OCI-LY1 (cell line): ENCODE measurements around the gene GHRL.

Experiments
- H2AFZ ChIP-seq: fragments of 200-600 bp; sonication (generic), shearing (Covaris generic); 2 replicates; pipeline ENCODE4 v1.6.0; 2014; ENCODE audit warnings: antibody characterized with exemption, mild to moderate bottlenecking, low read length
- H3F3A ChIP-seq: fragments of 200-600 bp; sonication (generic), shearing (Covaris generic); 2 replicates; pipeline ENCODE4 v1.6.0; 2014; ENCODE audit warnings: mild to moderate bottlenecking, antibody characterized with exemption, low read length, moderate library complexity; ENCODE audit not compliant: insufficient read depth
- H3K27ac ChIP-seq: fragments of 200-600 bp; sonication (generic); 2 replicates; pipeline ENCODE4 v1.5.1; 2014; ENCODE audit warnings: low read length, mixed run types, mild to moderate bottlenecking, low read depth; ENCODE audit not compliant: poor library complexity, severe bottlenecking
- H3K27me3 ChIP-seq: fragments of 200-600 bp; sonication (generic); 2 replicates; pipeline ENCODE4 v1.6.0; 2014; ENCODE audit warnings: antibody characterized with exemption, mild to moderate bottlenecking, low read length, moderate library complexity; ENCODE audit not compliant: insufficient read depth
- H3K36me3 ChIP-seq: fragments of 200-600 bp; sonication (generic); 2 replicates; pipeline ENCODE4 v1.6.1; 2014; ENCODE audit warnings: mild to moderate bottlenecking, antibody characterized with exemption, low read length, moderate library complexity, mixed read lengths; ENCODE audit not compliant: insufficient read depth
- H3K4me1 ChIP-seq: fragments of 200-600 bp; sonication (generic); 2 replicates; pipeline ENCODE4 v1.5.1; 2014; ENCODE audit warnings: mild to moderate bottlenecking, low read length, moderate library complexity; ENCODE audit not compliant: insufficient read depth, severe bottlenecking
- H3K4me2 ChIP-seq: fragments of 200-600 bp; sonication (generic), shearing (Covaris generic); 2 replicates; pipeline ENCODE4 v1.6.1; 2014; ENCODE audit warnings: low read length
- H3K4me3 ChIP-seq: fragments of 200-600 bp; sonication (generic); 2 replicates; pipeline ENCODE4 v1.5.1; 2014; ENCODE audit warnings: low read length, low read depth, mild to moderate bottlenecking, mixed read lengths; ENCODE audit not compliant: poor library complexity, severe bottlenecking
- H3K79me2 ChIP-seq: fragments of 200-600 bp; shearing (Covaris generic); 2 replicates; pipeline ENCODE4 v1.6.1; 2016; ENCODE audit warnings: mixed run types, low read length, mixed read lengths; ENCODE audit not compliant: insufficient read depth
- H3K9ac ChIP-seq: fragments of 200-600 bp; sonication (generic), shearing (Covaris generic); 2 replicates; pipeline ENCODE4 v1.6.1; 2014; ENCODE audit warnings: mild to moderate bottlenecking, low read length, mixed read lengths
- H3K9me2 ChIP-seq: fragments of 200-600 bp; sonication (generic), shearing (Covaris generic); 2 replicates; pipeline ENCODE4 v1.6.1; 2014; ENCODE audit warnings: low read depth, mild to moderate bottlenecking, low read length, mixed read lengths
- H3K9me3 ChIP-seq: fragments of 200-600 bp; shearing (Covaris generic); 2 replicates; pipeline ENCODE4 v1.6.1; 2014; ENCODE audit warnings: low read length, mixed read lengths
- H4K20me1 ChIP-seq: fragments of 200-600 bp; sonication (generic), shearing (Covaris generic); 2 replicates; pipeline ENCODE4 v1.6.0; 2016; ENCODE audit warnings: mild to moderate bottlenecking, low read length; ENCODE audit not compliant: insufficient read depth
- EZH2 ChIP-seq: fragments of 200-600 bp; sonication (generic), shearing (Covaris generic); IDR thresholded peaks from 2 replicates; pipeline ENCODE4 v1.8.0; 2017; ENCODE audit warnings: borderline replicate concordance, mixed run types, mild to moderate bottlenecking, antibody characterized with exemption, low read length, moderate library complexity, mixed read lengths
- TF ChIP-seq, protein P1 (sequence below): fragments of 200-600 bp; sonication (generic), shearing (Covaris generic); IDR thresholded peaks from 2 replicates; pipeline ENCODE4 v1.5.1; 2017; ENCODE audit warnings: mild to moderate bottlenecking, antibody characterized with exemption, low read length, moderate library complexity, mixed read lengths

The GHRL gene

GRCh38 chr3:10283638-10284037 is 9.1 kb downstream of the GHRL start:
- H3K79me2 ChIP-seq, result no peaks in the 10 kb centered on the region
- no peaks in the 10 kb centered on the region for H3K9me3 ChIP-seq
- H2AFZ ChIP-seq, result no peak overlapping the region
- H3K27ac ChIP-seq, result no peak overlapping the region
- H3K36me3 ChIP-seq, result peaks cover 64% of the 10 kb centered on the region; the same call in 1 of the 2 replicates
- no peak overlapping the region for H3K4me3 ChIP-seq
- H3K4me2 ChIP-seq, result no peak overlapping the region
- no peaks in the 10 kb centered on the region for H3K9me2 ChIP-seq
- no peak overlapping the region for H3K9ac ChIP-seq
- no peak for TF ChIP-seq EZH2
- TF ChIP-seq, protein P1, sequence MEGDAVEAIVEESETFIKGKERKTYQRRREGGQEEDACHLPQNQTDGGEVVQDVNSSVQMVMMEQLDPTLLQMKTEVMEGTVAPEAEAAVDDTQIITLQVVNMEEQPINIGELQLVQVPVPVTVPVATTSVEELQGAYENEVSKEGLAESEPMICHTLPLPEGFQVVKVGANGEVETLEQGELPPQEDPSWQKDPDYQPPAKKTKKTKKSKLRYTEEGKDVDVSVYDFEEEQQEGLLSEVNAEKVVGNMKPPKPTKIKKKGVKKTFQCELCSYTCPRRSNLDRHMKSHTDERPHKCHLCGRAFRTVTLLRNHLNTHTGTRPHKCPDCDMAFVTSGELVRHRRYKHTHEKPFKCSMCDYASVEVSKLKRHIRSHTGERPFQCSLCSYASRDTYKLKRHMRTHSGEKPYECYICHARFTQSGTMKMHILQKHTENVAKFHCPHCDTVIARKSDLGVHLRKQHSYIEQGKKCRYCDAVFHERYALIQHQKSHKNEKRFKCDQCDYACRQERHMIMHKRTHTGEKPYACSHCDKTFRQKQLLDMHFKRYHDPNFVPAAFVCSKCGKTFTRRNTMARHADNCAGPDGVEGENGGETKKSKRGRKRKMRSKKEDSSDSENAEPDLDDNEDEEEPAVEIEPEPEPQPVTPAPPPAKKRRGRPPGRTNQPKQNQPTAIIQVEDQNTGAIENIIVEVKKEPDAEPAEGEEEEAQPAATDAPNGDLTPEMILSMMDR, result no peak
- no peaks in the 10 kb centered on the region for H3F3A ChIP-seq
- H3K27me3 ChIP-seq, result no peaks in the 10 kb centered on the region
- peaks cover 20% of the 10 kb centered on the region for H3K4me1 ChIP-seq
- no peaks in the 10 kb centered on the region for H4K20me1 ChIP-seq

DNA sequence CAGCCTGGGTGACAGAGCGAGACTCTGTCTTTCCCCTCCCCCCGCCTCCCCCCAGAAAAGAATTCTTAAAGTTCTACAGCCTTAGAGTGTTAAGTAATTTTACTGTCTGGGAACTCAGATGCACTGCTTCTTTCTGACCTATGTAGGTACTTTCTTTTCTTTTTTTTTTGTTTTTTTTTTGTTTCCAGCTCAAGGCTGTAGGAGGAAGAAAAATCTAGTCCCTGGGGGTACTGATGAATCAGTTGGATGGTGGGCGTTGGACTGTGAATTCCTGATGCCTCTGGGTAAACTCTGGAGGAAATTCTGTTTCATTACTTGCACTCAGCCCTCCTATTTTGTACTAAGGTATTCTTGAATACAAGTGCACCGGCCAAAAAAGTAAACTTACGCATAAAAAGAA is 10.8 kb downstream of the GHRL start:
- Histone ChIP-seq H3K27ac (no peak overlapping the region), H4K20me1 (no peaks in the 10 kb centered on the region), H3K9me2 (no peaks in the 10 kb centered on the region), H3F3A (no peaks in the 10 kb centered on the region), H3K4me3 (no peak overlapping the region), H3K4me2 (no peak overlapping the region), H3K4me1 (peaks cover 20% of the 10 kb centered on the region), H3K9me3 (no peaks in the 10 kb centered on the region), H3K9ac (no peak overlapping the region), H2AFZ (no peak overlapping the region), H3K27me3 (no peaks in the 10 kb centered on the region), H3K79me2 (no peaks in the 10 kb centered on the region), H3K36me3 (peaks cover 65% of the 10 kb centered on the region; the same call in 1 of the 2 replicates)
- TF ChIP-seq EZH2, result no peak
- TF ChIP-seq, protein P1, result no peak

- Histone ChIP-seq H3K36me3 (peaks cover 79% of the 10 kb centered on the region; the same call in 1 of the 2 replicates), H3K4me2 (no peak overlapping the region), H3K4me1 (peaks cover 20% of the 10 kb centered on the region), H3K27me3 (no peaks in the 10 kb centered on the region), H3K79me2 (peaks cover 5% of the 10 kb centered on the region), H3F3A (no peaks in the 10 kb centered on the region), H3K9ac (no peak overlapping the region), H3K9me3 (no peaks in the 10 kb centered on the region), H2AFZ (no peak overlapping the region), H3K27ac (no peak overlapping the region), H4K20me1 (no peaks in the 10 kb centered on the region), H3K9me2 (no peaks in the 10 kb centered on the region), H3K4me3 (no peak overlapping the region)
- TF ChIP-seq, protein P1, result no peak
- TF ChIP-seq EZH2, result no peak
Observed at GRCh38 chr3:10280571-10280970, 12.2 kb downstream of the GHRL start.
